Left ventricle myocardium inferior (tissue), 1 donor: ENCODE results near the gene DCP1B. TPM values are rescaled to one million over a fixed set of nuclear protein-coding genes. Genes with fewer than 3 reads are reported as not detected.

Source experiments
- DNase-seq: peaks from one replicate; pipeline ENCODE4 v3.0.0-alpha.2; 2020
- H3K27ac ChIP-seq: fragments of 200-600 bp; replicated peaks from 2 replicates; pipeline ENCODE4 v1.8.0; 2021
- H3K27me3 ChIP-seq: fragments of 200-600 bp; 2 replicates; pipeline ENCODE4 v1.8.0; 2021; ENCODE audit warnings: low read depth
- H3K36me3 ChIP-seq: fragments of 200-600 bp; 2 replicates; pipeline ENCODE4 v1.8.0; 2021
- H3K4me1 ChIP-seq: fragments of 200-600 bp; 2 replicates; pipeline ENCODE4 v1.8.0; 2021
- H3K4me3 ChIP-seq: fragments of 200-600 bp; 2 replicates; pipeline ENCODE4 v1.8.0; 2021; ENCODE audit warnings: mild to moderate bottlenecking, moderate library complexity
- H3K9me3 ChIP-seq: fragments of 200-600 bp; replicated peaks from 2 replicates; pipeline ENCODE4 v1.8.0; 2021
- intact Hi-C: fragments of 100-400 bp; cut with micrococcal nuclease; formaldehyde crosslinking; loops from one replicate; pipeline ENCODE4 v1.11.0; 2022
- total RNA-seq: library from RNA; stranded (reverse); fragmentation: NEBNext Ultra II Directional; extraction: Animal tissue kit (Norgen Biotek cat#: 25700); gene quantifications from one replicate; pipeline ENCODE4 v1.2.1, GENCODE V29; 2021
- TF ChIP-seq, protein P1 (sequence below): fragments of 200-600 bp; IDR thresholded peaks from 2 replicates; pipeline ENCODE4 v1.8.0; 2021; ENCODE audit warnings: antibody characterized with exemption, mild to moderate bottlenecking, borderline replicate concordance
- donor health status: DM: no; HTN: yes; CAD: no; lungs with severe emphysema.

The DCP1B gene
- total RNA-seq, 1 donor from 2014 or later = 1.7 TPM

DNA sequence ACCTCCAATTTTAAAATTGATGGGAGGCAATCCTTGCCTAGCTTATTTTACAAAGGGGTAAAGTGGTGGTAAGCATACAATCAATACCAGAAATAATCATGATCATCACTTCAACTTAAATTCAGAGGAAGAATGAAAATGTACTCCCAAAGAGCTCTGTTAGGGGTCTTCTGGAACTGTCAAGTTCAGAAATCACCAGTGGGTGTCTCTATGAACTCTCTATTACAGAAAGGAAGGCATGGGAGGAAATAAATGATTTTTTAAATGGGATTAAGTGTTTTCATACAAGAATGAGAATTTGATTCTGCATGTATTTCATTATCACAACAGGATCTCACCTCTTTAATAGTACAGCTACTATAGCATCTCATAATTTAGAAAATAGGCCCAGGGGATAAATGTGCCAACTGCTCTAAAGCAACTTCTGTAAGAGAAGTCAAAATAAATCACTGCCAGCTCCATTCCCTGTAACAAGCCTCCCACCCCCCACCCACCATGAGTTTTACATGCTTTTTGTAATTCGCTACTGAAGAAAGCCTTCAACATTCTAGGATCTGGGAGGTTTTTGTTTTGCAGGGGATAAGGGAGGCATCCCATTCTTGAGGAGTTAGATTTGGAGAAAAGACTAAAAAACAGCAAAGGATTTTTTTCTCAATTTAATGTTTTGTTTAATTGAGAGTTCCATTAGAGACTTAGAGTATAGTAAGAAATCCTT is 9.7 kb downstream of the DCP1B start:
- Histone ChIP-seq H3K4me1 (peaks cover 85% of the 10 kb centered on the region), H3K27ac (no peak overlapping the region), H3K9me3 (no peaks in the 10 kb centered on the region), H3K4me3 (no peak overlapping the region), H3K36me3 (peaks cover 52% of the 10 kb centered on the region), H3K27me3 (no peaks in the 10 kb centered on the region)
- TF ChIP-seq, protein P1, sequence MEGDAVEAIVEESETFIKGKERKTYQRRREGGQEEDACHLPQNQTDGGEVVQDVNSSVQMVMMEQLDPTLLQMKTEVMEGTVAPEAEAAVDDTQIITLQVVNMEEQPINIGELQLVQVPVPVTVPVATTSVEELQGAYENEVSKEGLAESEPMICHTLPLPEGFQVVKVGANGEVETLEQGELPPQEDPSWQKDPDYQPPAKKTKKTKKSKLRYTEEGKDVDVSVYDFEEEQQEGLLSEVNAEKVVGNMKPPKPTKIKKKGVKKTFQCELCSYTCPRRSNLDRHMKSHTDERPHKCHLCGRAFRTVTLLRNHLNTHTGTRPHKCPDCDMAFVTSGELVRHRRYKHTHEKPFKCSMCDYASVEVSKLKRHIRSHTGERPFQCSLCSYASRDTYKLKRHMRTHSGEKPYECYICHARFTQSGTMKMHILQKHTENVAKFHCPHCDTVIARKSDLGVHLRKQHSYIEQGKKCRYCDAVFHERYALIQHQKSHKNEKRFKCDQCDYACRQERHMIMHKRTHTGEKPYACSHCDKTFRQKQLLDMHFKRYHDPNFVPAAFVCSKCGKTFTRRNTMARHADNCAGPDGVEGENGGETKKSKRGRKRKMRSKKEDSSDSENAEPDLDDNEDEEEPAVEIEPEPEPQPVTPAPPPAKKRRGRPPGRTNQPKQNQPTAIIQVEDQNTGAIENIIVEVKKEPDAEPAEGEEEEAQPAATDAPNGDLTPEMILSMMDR = no peak
- intact Hi-C loops = no loop called here
- no peak for DNase-seq

DNA sequence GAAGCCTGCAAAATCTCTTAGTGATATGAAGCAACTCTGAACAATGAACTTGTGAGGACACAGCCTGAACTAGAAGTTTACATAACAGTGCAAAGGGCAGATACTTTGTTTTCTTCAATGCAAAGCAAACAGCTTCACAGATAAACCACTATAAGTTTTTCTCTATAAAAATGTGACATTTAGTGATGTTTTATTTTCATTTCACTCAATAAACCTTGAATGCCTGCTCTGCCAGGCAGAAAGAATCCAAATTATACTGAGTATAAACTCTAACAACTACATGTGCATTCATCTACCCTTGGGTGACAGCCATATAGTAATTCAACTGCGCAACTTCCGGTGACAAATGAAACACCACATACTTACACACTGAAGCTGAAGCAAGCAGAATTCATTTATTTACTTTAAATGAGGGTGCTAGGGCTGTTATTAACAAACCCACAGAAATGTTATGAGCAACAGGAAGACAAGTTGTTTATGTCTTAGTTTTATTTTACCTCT is 10.3 kb downstream of the DCP1B start:
- Histone ChIP-seq H3K4me3 (no peak overlapping the region), H3K27ac (no peak overlapping the region), H3K36me3 (peaks cover 57% of the 10 kb centered on the region), H3K4me1 (peaks cover 85% of the 10 kb centered on the region), H3K9me3 (no peaks in the 10 kb centered on the region), H3K27me3 (no peaks in the 10 kb centered on the region)
- DNase-seq = no peak
- intact Hi-C loops = no loop called here
- TF ChIP-seq, protein P1 = no peak

DNA sequence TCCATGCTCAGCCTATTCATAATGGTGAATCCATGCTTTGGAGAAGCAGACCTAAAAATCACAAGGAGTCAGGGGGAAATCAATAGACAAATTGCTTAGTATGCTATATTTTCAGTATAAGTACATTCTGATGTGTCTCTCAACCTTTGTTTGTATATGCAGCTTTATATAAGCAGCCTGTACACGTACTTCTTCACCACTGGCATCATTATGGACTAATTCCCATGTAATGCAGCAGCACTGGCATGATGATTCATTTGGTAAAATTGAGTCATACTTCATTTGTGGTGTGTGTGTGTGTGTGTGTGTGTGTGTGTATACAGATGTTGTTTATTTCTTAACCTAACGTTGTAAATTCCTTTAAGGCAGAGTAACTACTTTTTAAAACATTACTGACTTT is 10.9 kb downstream of the DCP1B start:
- Histone ChIP-seq H3K36me3 (peaks cover 63% of the 10 kb centered on the region), H3K27me3 (no peaks in the 10 kb centered on the region), H3K4me1 (peaks cover 85% of the 10 kb centered on the region), H3K27ac (no peak overlapping the region), H3K4me3 (no peak overlapping the region), H3K9me3 (no peaks in the 10 kb centered on the region)
- DNase-seq = no peak
- TF ChIP-seq, protein P1 = no peak
- intact Hi-C loops = no loop called here

DNA sequence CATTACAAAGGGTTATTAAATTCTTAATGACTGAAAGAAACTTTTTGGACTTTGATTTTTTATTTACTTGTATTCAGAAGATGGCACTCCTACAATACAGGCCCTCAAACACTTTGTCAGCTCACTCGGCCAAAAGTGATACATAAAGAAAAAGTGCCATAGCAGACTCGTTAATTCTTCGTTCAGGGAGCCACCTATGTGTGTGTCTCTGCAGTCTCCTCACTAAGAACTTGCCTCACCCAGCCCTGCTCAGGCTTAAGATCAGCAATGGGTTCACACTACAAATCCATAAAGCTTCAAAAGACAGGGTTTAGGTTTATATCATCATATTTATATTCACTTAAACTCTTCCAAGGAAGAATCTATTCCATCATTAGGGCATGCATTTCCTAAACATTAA is 11.5 kb downstream of the DCP1B start:
- no peak overlapping the region for H3K27ac ChIP-seq
- H3K27me3 ChIP-seq = no peaks in the 10 kb centered on the region
- peaks cover 84% of the 10 kb centered on the region for H3K4me1 ChIP-seq
- TF ChIP-seq, protein P1 = no peak
- no peak overlapping the region for H3K4me3 ChIP-seq
- H3K36me3 ChIP-seq = peaks cover 63% of the 10 kb centered on the region
- DNase-seq = no peak
- intact Hi-C loops = no loop called here
- no peaks in the 10 kb centered on the region for H3K9me3 ChIP-seq

DNA sequence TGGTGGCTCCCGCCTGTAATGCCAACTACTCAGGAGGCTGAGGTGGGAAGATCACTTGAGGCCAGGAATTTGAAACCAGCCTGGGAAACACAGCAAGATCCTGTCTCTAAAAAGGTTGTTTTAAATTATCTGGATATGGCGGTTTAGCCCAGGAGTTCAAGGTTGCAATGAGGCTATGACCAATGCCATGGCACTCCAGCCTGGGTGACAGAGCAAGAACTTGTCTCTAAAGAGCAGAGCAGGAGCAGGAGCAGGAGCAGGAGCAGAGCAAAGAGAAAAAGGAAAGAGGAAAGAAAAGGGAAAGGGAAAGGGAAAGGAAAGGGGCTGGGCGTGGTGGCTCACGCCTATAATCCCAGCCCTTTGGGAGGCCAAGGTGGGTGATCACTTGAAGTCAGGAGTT is 15.1 kb downstream of the DCP1B start:
- Histone ChIP-seq H3K36me3 (peaks cover 86% of the 10 kb centered on the region), H3K27ac (no peak overlapping the region)
- intact Hi-C loops = no loop called here

More for the DNA sequence above, 15.1 kb downstream of the DCP1B start:
- Histone ChIP-seq H3K9me3 (peaks cover 17% of the 10 kb centered on the region), H3K4me1 (peaks cover 65% of the 10 kb centered on the region), H3K4me3 (no peak overlapping the region), H3K27me3 (no peaks in the 10 kb centered on the region)
- TF ChIP-seq, protein P1 = no peak
- DNase-seq = no peak
